Naive thymus-derived CD8-positive, alpha-beta T cell (primary cell): Measurements from ENCODE around the gene TMX4. TPM values are rescaled to one million over a fixed set of nuclear protein-coding genes. Genes with fewer than 3 reads are reported as not detected.

Experiments used
- ATAC-seq, 2 donors: fragments of 150-1000 bp; cut with Tn5 transposase in 1 of 2; sonication (Bioruptor Pico), chemical (Tn5 transposase) in 1 of 2; 1 replicate in 1 of 2; 2 replicates in 1 of 2; pipeline ENCODE4 v1.10.0; 2021; ENCODE audit warnings: mild to moderate bottlenecking in 2 of 2, moderate library complexity in 2 of 2
- POLR2A ChIA-PET: fragments of 350-600 bp; sonication (Branson Sonifier 250); formaldehyde crosslinking; loops from one replicate; lab custom pipeline; 2021; ENCODE audit warnings: antibody characterized with exemption; lab: Charles Lee
- DNase-seq, 10 donors: peaks; one replicate each; pipeline versions ENCODE4 v3.0.0 to v3.0.0-alpha.2; 2020 to 2022
- H3K27ac Mint-ChIP-seq, 10 donors: one replicate each; pipeline ENCODE4 v1.8.0; 2020 to 2022; ENCODE audit warnings: mild to moderate bottlenecking in 10 of 10, mixed read lengths in 10 of 10, moderate library complexity in 4 of 10, inconsistent platforms in 1 of 10
- H3K27me3 Mint-ChIP-seq, 5 donors: one replicate each; pipeline ENCODE4 v1.8.0; 2021 to 2022; ENCODE audit warnings: mixed read lengths in 5 of 5
- H3K36me3 Mint-ChIP-seq, 3 donors: one replicate each; pipeline ENCODE4 v1.8.0; 2020 to 2022; ENCODE audit warnings: mixed read lengths in 3 of 3, mild to moderate bottlenecking in 2 of 3, inconsistent platforms in 1 of 3
- H3K4me1 Mint-ChIP-seq, 4 donors: one replicate each; pipeline ENCODE4 v1.8.0; 2021 to 2022; ENCODE audit warnings: mixed read lengths in 4 of 4
- H3K4me3 Mint-ChIP-seq, 10 donors: one replicate each; pipeline ENCODE4 v1.8.0; 2020 to 2022; ENCODE audit warnings: mild to moderate bottlenecking in 10 of 10, mixed read lengths in 10 of 10, moderate library complexity in 6 of 10, inconsistent platforms in 1 of 10
- H3K9me3 Mint-ChIP-seq, 9 donors: one replicate each; pipeline ENCODE4 v1.8.0; 2020 to 2022; ENCODE audit warnings: mixed read lengths in 9 of 9, mild to moderate bottlenecking in 3 of 9, inconsistent platforms in 1 of 9, moderate library complexity in 1 of 9
- polyA plus RNA-seq, 3 donors: library from polyadenylated mRNA; unstranded; fragments of 300-500 nt; fragmentation: Illumina TruSeq; gene quantifications; one replicate each; pipeline ENCODE4 v1.2.3, GENCODE V29; 2021
- total RNA-seq, 8 experiments: library from RNA in 2 of 8; stranded (reverse) in 2 of 8; gene quantifications; one replicate each; pipeline ENCODE4 v1.2.3 and lab custom pipeline; 2021 to 2026

The TMX4 gene
- total and polyA plus RNA-seq, 5 experiments from 2014 or later = 32.3 to 75.1 (median 39.5) TPM

- peaks cover 0 to 4% (median 0%) of the 10 kb centered on the region in 5 donors for H3K27me3 Mint-ChIP-seq
- no peaks in the 10 kb centered on the region for H3K9me3 Mint-ChIP-seq
- H3K4me3 Mint-ChIP-seq = no peak within 1 kb of the TSS
- H3K36me3 Mint-ChIP-seq = no peaks in the 10 kb centered on the region
- peaks cover 0 to 4% (median under 1%) of the 10 kb centered on the region in 4 donors for H3K4me1 Mint-ChIP-seq
- DNase-seq = no peak
- no peak for ATAC-seq
- POLR2A ChIA-PET = no interaction called here
- no peak within 1 kb of the TSS for H3K27ac Mint-ChIP-seq
These were observed 79.2 kb downstream of the TMX4 start, which contains the start of gene HAO1 for GRCh38 chr20:7940341-7940740. TSS of gene HAO1 (minus strand) at chr20:7940458. CDS start at chr20:7940422, 36 bp downstream.

- Mint-ChIP-seq H3K4me3 (no peak overlapping the region), H3K4me1 (peaks cover 0 to 4% (median under 1%) of the 10 kb centered on the region in 4 donors)
- POLR2A ChIA-PET = no interaction called here
These were observed 79.9 kb downstream of the TMX4 start for GRCh38 chr20:7939663-7940062.

GRCh38 chr20:7938058-7938457 is 81.5 kb downstream of the TMX4 start:
- Mint-ChIP-seq H3K36me3 (no peaks in the 10 kb centered on the region), H3K4me1 (peaks cover 0 to 4% (median under 1%) of the 10 kb centered on the region in 4 donors), H3K27me3 (peaks cover 1 to 12% (median 9%) of the 10 kb centered on the region in 5 donors), H3K27ac (no peak overlapping the region), H3K4me3 (no peak overlapping the region), H3K9me3 (no peaks in the 10 kb centered on the region)
- POLR2A ChIA-PET = no interaction called here
- DNase-seq (no peak), ATAC-seq (no peak)

More at GRCh38 chr20:7939663-7940062, 79.9 kb downstream of the TMX4 start:
- no peak overlapping the region for H3K27ac Mint-ChIP-seq
- no peak for DNase-seq
- no peaks in the 10 kb centered on the region for H3K36me3 Mint-ChIP-seq
- ATAC-seq = no peak
- peaks cover 2 to 8% (median 5%) of the 10 kb centered on the region in 5 donors for H3K27me3 Mint-ChIP-seq
- no peaks in the 10 kb centered on the region for H3K9me3 Mint-ChIP-seq

- no peak for ATAC-seq
- H3K4me1 Mint-ChIP-seq = peaks cover 0 to 4% (median under 1%) of the 10 kb centered on the region in 4 donors
- H3K9me3 Mint-ChIP-seq = no peaks in the 10 kb centered on the region
- no peak overlapping the region for H3K27ac Mint-ChIP-seq
- POLR2A ChIA-PET = no interaction called here
- H3K27me3 Mint-ChIP-seq = peaks cover 1 to 12% (median 6%) of the 10 kb centered on the region in 5 donors
- H3K4me3 Mint-ChIP-seq = no peak overlapping the region
- no peaks in the 10 kb centered on the region for H3K36me3 Mint-ChIP-seq
- no peak for DNase-seq
These were observed 82.2 kb downstream of the TMX4 start for GRCh38 chr20:7937328-7937727.

- H3K27ac Mint-ChIP-seq = no peak overlapping the region
- H3K9me3 Mint-ChIP-seq = no peaks in the 10 kb centered on the region
- POLR2A ChIA-PET = no interaction called here
- H3K4me1 Mint-ChIP-seq = peaks cover 0 to 4% (median under 1%) of the 10 kb centered on the region in 4 donors
- no peaks in the 10 kb centered on the region for H3K36me3 Mint-ChIP-seq
- no peak overlapping the region for H3K4me3 Mint-ChIP-seq
- ATAC-seq (no peak), DNase-seq (no peak)
- H3K27me3 Mint-ChIP-seq = peaks cover 2 to 25% (median 9%) of the 10 kb centered on the region in 5 donors
These were observed 84.5 kb downstream of the TMX4 start for GRCh38 chr20:7935027-7935551.

- Mint-ChIP-seq H3K27me3 (peaks cover 4 to 35% (median 9%) of the 10 kb centered on the region in 5 donors), H3K9me3 (no peaks in the 10 kb centered on the region), H3K27ac (no peak overlapping the region), H3K4me3 (no peak overlapping the region), H3K4me1 (peaks cover 0 to 4% (median under 1%) of the 10 kb centered on the region in 4 donors), H3K36me3 (no peaks in the 10 kb centered on the region)
- ATAC-seq = no peak
- POLR2A ChIA-PET = no interaction called here
- DNase-seq = no peak
These were observed 86.2 kb downstream of the TMX4 start for GRCh38 chr20:7933346-7933745.

GRCh38 chr20:7930343-7930742 is 89.2 kb downstream of the TMX4 start:
- Mint-ChIP-seq H3K9me3 (no peaks in the 10 kb centered on the region), H3K27ac (no peak overlapping the region), H3K4me3 (no peak overlapping the region), H3K36me3 (no peaks in the 10 kb centered on the region), H3K27me3 (peaks cover 4 to 35% (median 9%) of the 10 kb centered on the region in 5 donors), H3K4me1 (no peaks in the 10 kb centered on the region)
- no peak for DNase-seq
- POLR2A ChIA-PET = no interaction called here
- no peak for ATAC-seq

Other genes starting within 250 kb of the TMX4 start
- not detected for gene HAO1, start 79.3 kb downstream of the TMX4 start, total RNA-seq
- not detected for gene HAO1, start 79.3 kb downstream of the TMX4 start, polyA plus RNA-seq
- gene PLCB1, start 112.5 kb upstream of the TMX4 start, total RNA-seq = 1 to 10 TPM; 2.6 to 3.8 TPM
- gene PLCB1, start 112.5 kb upstream of the TMX4 start, polyA plus RNA-seq = 1 to 10 TPM; 1.4 to 3.0 (median 2.8) TPM